HCT116 (cell line): ENCODE data around the gene PTCSC3.

Experiments used
- EZH2 ChIP-seq: fragments of 200-600 bp; sonication (generic); IDR thresholded peaks from 2 replicates; pipeline ENCODE4 v1.6.1; 2017; ENCODE audit warnings: antibody characterized with exemption, mixed run types
- EZH2phosphoT487 ChIP-seq: fragments of 200-600 bp; IDR thresholded peaks from 2 replicates; pipeline ENCODE4 v1.6.1; 2018; ENCODE audit warnings: antibody characterized with exemption, borderline replicate concordance
- POLR2A ChIP-seq: IDR thresholded peaks from 2 replicates; pipeline ENCODE4 v1.7.0; 2011; ENCODE audit warnings: borderline replicate concordance; ENCODE audit not compliant: insufficient read depth, insufficient read length; ENCODE audit errors: extremely low read depth
- RAD21 ChIP-seq: IDR thresholded peaks from 2 replicates; pipeline ENCODE4 v1.6.1; 2012; ENCODE audit warnings: low read depth, mild to moderate bottlenecking
- SIN3A ChIP-seq: IDR thresholded peaks from 2 replicates; pipeline ENCODE4 v1.6.1; 2012; ENCODE audit warnings: low read depth
- YY1 ChIP-seq: IDR thresholded peaks from 2 replicates; pipeline ENCODE4 v1.6.1; 2011; ENCODE audit warnings: low read length, low read depth, moderate library complexity, mild to moderate bottlenecking; ENCODE audit not compliant: insufficient replicate concordance; ENCODE audit errors: extremely low read depth
- ZNF274 ChIP-seq: fragments of 200-500 bp; sonication (Bioruptor generic); IDR thresholded peaks from 2 replicates; pipeline ENCODE4 v1.6.1; 2014; ENCODE audit warnings: mild to moderate bottlenecking, low read depth, low read length, inconsistent platforms
- TF ChIP-seq, protein P1 (sequence below), 3 experiments: fragments of 200-600 bp in 1 of 3; sonication (generic) in 1 of 3; IDR thresholded peaks in 2 of 3; conservative IDR thresholded peaks in 1 of 3; 2 replicates each; pipeline ENCODE4 v1.5.1; 2012 to 2017; ENCODE audit warnings: low read depth in 2 of 3, low read length in 2 of 3, antibody characterized with exemption in 1 of 3, borderline replicate concordance in 1 of 3, control low read depth in 1 of 3, mild to moderate bottlenecking in 1 of 3, mixed read lengths in 1 of 3, mixed run types in 1 of 3, moderate library complexity in 1 of 3; ENCODE audit not compliant: insufficient read depth in 1 of 3

DNA sequence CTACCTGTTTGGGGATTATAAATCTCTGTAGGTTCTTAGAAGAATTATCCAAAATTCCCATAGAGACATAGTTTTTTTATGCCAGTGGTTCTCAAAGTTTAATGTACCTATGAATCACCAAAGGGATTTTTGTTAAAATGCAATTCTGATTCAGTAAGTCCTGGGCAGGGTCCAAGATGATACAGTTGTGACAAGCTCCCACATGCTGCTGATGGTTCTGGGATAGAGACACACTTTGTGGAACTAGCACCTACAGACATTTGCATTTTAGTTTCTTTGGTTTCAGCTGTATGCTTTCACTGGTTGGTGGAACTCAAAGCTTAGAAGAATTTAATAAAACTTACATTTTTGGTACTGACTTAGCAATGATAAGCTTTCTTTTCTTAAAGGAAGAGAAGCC is 80.4 kb downstream of the PTCSC3 start:
- no peak for TF ChIP-seq POLR2A
- no peak for TF ChIP-seq EZH2
- no peak for TF ChIP-seq EZH2phosphoT487
- TF ChIP-seq, protein P1, sequence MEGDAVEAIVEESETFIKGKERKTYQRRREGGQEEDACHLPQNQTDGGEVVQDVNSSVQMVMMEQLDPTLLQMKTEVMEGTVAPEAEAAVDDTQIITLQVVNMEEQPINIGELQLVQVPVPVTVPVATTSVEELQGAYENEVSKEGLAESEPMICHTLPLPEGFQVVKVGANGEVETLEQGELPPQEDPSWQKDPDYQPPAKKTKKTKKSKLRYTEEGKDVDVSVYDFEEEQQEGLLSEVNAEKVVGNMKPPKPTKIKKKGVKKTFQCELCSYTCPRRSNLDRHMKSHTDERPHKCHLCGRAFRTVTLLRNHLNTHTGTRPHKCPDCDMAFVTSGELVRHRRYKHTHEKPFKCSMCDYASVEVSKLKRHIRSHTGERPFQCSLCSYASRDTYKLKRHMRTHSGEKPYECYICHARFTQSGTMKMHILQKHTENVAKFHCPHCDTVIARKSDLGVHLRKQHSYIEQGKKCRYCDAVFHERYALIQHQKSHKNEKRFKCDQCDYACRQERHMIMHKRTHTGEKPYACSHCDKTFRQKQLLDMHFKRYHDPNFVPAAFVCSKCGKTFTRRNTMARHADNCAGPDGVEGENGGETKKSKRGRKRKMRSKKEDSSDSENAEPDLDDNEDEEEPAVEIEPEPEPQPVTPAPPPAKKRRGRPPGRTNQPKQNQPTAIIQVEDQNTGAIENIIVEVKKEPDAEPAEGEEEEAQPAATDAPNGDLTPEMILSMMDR (IDR thresholded peaks at IDR 0.05 in 2 of 3, conservative IDR thresholded peaks at IDR 0.05 in 1 of 3; ENCODE audit: borderline replicate concordance in 1 of 3, insufficient read depth in 1 of 3, low read depth in 2 of 3, low read length in 2 of 3): no peak
- no peak for TF ChIP-seq SIN3A
- TF ChIP-seq YY1: no peak
- TF ChIP-seq RAD21: no peak
- TF ChIP-seq ZNF274: no peak
